ENCODE measurements around the gene KLC3.
"Not testable (repeated sequence)": the region's sequence is repeated elsewhere in the genome, so short reads cannot be mapped to it uniquely, and the experiment has no call there.

The KLC3 gene

GRCh38 chr19:45340232-45340898 is at the start of gene KLC3:
TSS of gene KLC3 (plus strand) at chr19:45340750. CDS start at chr19:45345542, 4,792 bp downstream.
- no peak for DNase-seq (ENCODE audit: low read depth)

GRCh38 chr19:45291834-45292233 is 48.7 kb upstream of the KLC3 start:
- DNase-seq (ENCODE audit: low read depth): no peak

- no peak for DNase-seq (ENCODE audit: low read depth)
Observed at GRCh38 chr19:45293682-45294081, 46.9 kb upstream of the KLC3 start.

GRCh38 chr19:45294291-45295029 is 46.1 kb upstream of the KLC3 start:
- no peak for DNase-seq (ENCODE audit: low read depth)

GRCh38 chr19:45295873-45296272 is 44.7 kb upstream of the KLC3 start:
- DNase-seq (ENCODE audit: low read depth): no peak

GRCh38 chr19:45296355-45296754 is 44.2 kb upstream of the KLC3 start:
- DNase-seq (ENCODE audit: low read depth): no peak

- no peak for DNase-seq (ENCODE audit: low read depth)
Observed at GRCh38 chr19:45297674-45298073, 42.9 kb upstream of the KLC3 start.

- DNase-seq (ENCODE audit: low read depth): no peak
Observed at GRCh38 chr19:45298264-45298663, 42.3 kb upstream of the KLC3 start.

- DNase-seq (ENCODE audit: low read depth): no peak
Observed at GRCh38 chr19:45299719-45300118, 40.8 kb upstream of the KLC3 start.

- no peak for DNase-seq (ENCODE audit: low read depth)
Observed at GRCh38 chr19:45302416-45302815, 38.1 kb upstream of the KLC3 start.

GRCh38 chr19:45303269-45304060 is 37.1 kb upstream of the KLC3 start:
- DNase-seq (ENCODE audit: low read depth): no peak

GRCh38 chr19:45304141-45304926 is 36.2 kb upstream of the KLC3 start:
- no peak for DNase-seq (ENCODE audit: low read depth)

GRCh38 chr19:45305007-45305406 is 35.5 kb upstream of the KLC3 start:
- DNase-seq (ENCODE audit: low read depth): no peak

- DNase-seq (ENCODE audit: low read depth): no peak
Observed at GRCh38 chr19:45305421-45305820, 35.1 kb upstream of the KLC3 start.

GRCh38 chr19:45306040-45306439 is 34.5 kb upstream of the KLC3 start:
- DNase-seq (ENCODE audit: low read depth): no peak

- DNase-seq (ENCODE audit: low read depth): no peak
Observed at GRCh38 chr19:45306518-45307027, 34.0 kb upstream of the KLC3 start.

GRCh38 chr19:45307361-45307760 is 33.2 kb upstream of the KLC3 start:
- no peak for DNase-seq (ENCODE audit: low read depth)

GRCh38 chr19:45309322-45309721 is 31.2 kb upstream of the KLC3 start:
- not testable (repeated sequence) for DNase-seq (ENCODE audit: low read depth)

- no peak for DNase-seq (ENCODE audit: low read depth)
Observed at GRCh38 chr19:45311621-45312020, 28.9 kb upstream of the KLC3 start.

- DNase-seq (ENCODE audit: low read depth): not testable (repeated sequence)
Observed at GRCh38 chr19:45312285-45312684, 28.3 kb upstream of the KLC3 start.

- no peak for DNase-seq (ENCODE audit: low read depth)
Observed at GRCh38 chr19:45314708-45315245, 25.8 kb upstream of the KLC3 start.

- DNase-seq (ENCODE audit: low read depth): no peak
Observed at GRCh38 chr19:45315304-45315703, 25.2 kb upstream of the KLC3 start.

Data from HS-5 (cell line).